NCI-H82 treated with DMSO at 0.1 percent for 48 hours (cell line): Measurements from ENCODE around the gene BMP8A.
"Not testable (repeated sequence)": the region's sequence is repeated elsewhere in the genome, so short reads cannot be mapped to it uniquely, and the experiment has no call there.

Source experiments
- DNase-seq: peaks from one replicate; lab custom pipeline; 2025; ENCODE audit not compliant: unreplicated experiment; lab: John Stamatoyannopoulos, UW

The BMP8A gene

GRCh38 chr1:39481289-39481688 lies 10.1 kb upstream of the BMP8A start:
- no peak for DNase-seq

- no peak for DNase-seq
These were observed 8.2 kb upstream of the BMP8A start for GRCh38 chr1:39483276-39483675.

- DNase-seq: no peak
These were observed 6.9 kb upstream of the BMP8A start for GRCh38 chr1:39484564-39484963.

- no peak for DNase-seq
These were observed 6.2 kb upstream of the BMP8A start for GRCh38 chr1:39485046-39485803.

GRCh38 chr1:39488012-39488545 lies 3.4 kb upstream of the BMP8A start:
- DNase-seq: no peak

- DNase-seq: no peak
These were observed 2.5 kb upstream of the BMP8A start for GRCh38 chr1:39488793-39489566.

GRCh38 chr1:39489567-39490239 lies 1.7 kb upstream of the BMP8A start:
- DNase-seq: no peak

GRCh38 chr1:39490596-39491145 lies 765 bp upstream of the BMP8A start:
- DNase-seq: no peak

- not testable (repeated sequence) for DNase-seq
These were observed 944 bp downstream of the BMP8A start for GRCh38 chr1:39492118-39493042.

- not testable (repeated sequence) for DNase-seq
These were observed 1.8 kb downstream of the BMP8A start for GRCh38 chr1:39493043-39493810.

GRCh38 chr1:39494671-39495410 lies 3.4 kb downstream of the BMP8A start:
- no peak for DNase-seq

- not testable (repeated sequence) for DNase-seq
These were observed 5.1 kb downstream of the BMP8A start for GRCh38 chr1:39496520-39496919.

- DNase-seq: no peak
These were observed 6.1 kb downstream of the BMP8A start for GRCh38 chr1:39497585-39497984.

- DNase-seq: not testable (repeated sequence)
These were observed 6.8 kb downstream of the BMP8A start for GRCh38 chr1:39498096-39498710.

GRCh38 chr1:39498821-39499220 lies 7.4 kb downstream of the BMP8A start:
- not testable (repeated sequence) for DNase-seq

GRCh38 chr1:39499668-39500067 lies 8.2 kb downstream of the BMP8A start:
- no peak for DNase-seq

- no peak for DNase-seq
These were observed 9.5 kb downstream of the BMP8A start for GRCh38 chr1:39500862-39501389.

GRCh38 chr1:39501666-39502065 lies 10.2 kb downstream of the BMP8A start:
- no peak for DNase-seq
